Left lobe of liver (tissue), 2 donors: Measurements from ENCODE around the gene CDC42EP1. TPM values are rescaled to one million over a fixed set of nuclear protein-coding genes. Genes with fewer than 3 reads are reported as not detected.
"Not testable (repeated sequence)": the region's sequence is repeated elsewhere in the genome, so short reads cannot be mapped to it uniquely, and the experiment has no call there.

Source experiments
- ATAC-seq: fragments of 200-7000 bp; cut with Tn5 transposase; one replicate; pipeline ENCODE4 v1.9.1; 2020; ENCODE audit warnings: mild to moderate bottlenecking, moderate library complexity
- DNase-seq: peaks from one replicate; pipeline ENCODE4 v3.0.0-alpha.2; 2020; ENCODE audit warnings: low spot score
- total RNA-seq: library from RNA; stranded (reverse); gene quantifications from one replicate; pipeline ENCODE4 v1.2.1, GENCODE V29; 2021
- donor health status: DM: no; HTN: no; CAD: no; lungs with moderate emphysema.
- donor health status: DM: no; HTN: yes; CAD: no.

The CDC42EP1 gene
- total RNA-seq, 1 donor from 2014 or later, result 38.9 TPM

DNA sequence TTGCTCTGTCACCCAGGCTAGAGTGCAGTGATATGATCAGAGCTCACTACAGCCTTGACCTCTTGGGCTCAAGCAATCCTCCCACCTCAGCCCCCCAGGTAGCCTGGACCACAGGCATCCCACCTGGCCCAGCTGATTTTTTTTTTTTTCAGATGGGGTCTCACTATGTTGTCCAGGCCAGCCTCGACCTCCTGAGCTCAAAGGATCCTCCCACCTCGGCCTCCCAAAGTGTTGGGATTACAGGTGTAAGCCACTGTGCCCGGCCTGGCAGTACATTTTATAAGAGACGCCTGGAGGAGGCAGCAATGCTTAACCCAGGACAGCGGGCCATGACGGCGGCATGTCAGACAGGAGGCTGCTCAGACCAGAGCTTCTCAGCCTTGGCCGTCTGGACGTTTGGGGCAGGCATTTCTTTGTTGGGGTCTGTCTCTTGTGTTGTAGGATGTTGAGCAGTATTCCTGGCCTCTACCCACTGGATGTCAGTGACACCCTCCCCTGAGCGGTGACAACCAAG lies 15.3 kb downstream of the CDC42EP1 start:
- DNase-seq, result no peak
- no peak for ATAC-seq

DNA sequence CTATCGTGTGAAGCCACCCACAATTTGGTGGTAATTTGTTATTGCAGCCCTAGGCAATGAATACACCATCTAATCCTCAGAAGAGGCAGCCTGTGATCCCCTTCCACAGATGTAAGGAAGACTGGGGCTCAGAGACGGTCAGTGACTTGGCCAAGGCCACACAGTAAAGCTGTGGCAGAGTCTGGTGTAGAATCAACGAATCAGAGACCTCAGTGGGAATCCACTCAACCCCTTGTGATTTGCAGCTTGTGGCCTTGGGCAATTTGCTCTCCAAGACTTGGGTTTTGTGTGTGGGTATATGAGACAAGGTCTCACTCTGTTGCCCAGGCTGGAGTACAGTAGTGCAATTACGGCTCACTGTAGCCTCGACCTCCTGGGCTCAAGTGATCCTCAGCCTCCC lies 17.7 kb downstream of the CDC42EP1 start:
- ATAC-seq (no peak), DNase-seq (no peak)

DNA sequence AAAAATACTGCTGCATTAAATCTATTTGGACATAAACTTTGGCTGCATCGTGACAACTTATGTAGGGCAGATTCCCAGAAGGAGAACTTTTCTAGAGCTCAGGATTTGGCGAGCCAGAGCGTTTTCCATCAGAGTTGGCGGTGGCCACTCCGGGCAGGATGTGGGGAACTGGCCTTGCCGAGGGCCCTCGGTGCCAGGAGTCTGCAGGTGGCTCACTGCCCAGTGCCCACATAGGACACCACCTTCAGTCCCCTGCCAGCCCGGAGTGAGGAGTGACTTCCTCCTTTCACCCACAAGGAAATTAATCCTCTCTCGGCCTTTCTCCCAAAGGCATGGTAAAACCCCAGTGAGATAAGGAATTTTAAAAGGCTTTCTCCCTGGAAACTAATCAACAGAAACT lies 21.2 kb downstream of the CDC42EP1 start:
- DNase-seq, result peak; percentile 80
- peak; percentile 89 for ATAC-seq

DNA sequence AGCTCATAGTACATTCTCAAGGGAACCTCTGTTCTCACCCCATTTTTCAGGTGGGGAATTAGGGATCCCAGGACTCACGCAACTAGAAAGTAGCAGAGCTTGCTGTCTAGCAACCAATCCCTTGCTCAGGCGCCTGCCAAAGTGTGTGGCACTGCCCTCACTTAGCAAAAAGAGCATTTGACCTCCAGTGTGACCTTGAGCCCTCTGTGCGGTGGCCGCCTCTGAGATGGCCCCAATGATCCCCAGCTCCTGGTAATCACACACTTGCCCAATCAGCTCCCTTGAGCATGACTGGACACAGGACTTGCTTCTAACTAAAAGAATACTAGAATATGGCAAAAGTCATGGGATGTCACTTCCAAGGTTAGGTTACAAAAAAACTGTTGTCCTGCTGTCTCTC lies 22.2 kb downstream of the CDC42EP1 start:
- ATAC-seq, result no peak
- DNase-seq, result no peak

DNA sequence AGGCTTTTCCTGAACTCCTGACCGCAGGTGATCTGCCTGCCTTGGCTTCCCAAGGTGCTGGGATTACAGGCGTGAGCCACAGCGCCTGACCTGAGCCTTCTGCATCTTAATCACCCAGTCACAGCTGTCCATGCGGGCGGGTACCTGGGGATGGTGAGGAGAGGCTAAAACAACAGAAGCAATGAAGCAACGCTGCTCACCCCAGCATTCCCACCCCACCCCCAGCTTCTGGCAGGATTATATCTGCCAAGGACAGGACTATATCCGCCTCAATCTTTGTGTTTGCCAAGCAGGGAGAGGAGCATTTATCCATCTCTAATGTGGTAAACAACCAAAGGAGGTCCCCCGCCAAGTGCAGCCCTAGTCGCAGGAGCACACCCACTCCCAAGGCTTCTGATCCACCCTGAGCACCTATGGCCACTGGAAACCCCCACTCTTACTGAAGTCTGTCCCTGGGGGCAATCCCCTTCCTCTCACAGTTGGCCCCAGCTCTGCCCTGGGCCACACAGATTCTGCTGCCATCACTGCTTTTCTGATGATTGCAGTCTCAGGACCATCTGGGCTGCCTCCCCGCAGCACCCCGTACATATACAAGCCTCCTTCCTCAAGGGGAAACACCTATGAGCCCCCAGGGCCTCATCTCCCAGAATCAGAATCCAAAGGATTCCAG lies 28.4 kb downstream of the CDC42EP1 start:
- ATAC-seq (peak; percentile 37), DNase-seq (no peak)

DNA sequence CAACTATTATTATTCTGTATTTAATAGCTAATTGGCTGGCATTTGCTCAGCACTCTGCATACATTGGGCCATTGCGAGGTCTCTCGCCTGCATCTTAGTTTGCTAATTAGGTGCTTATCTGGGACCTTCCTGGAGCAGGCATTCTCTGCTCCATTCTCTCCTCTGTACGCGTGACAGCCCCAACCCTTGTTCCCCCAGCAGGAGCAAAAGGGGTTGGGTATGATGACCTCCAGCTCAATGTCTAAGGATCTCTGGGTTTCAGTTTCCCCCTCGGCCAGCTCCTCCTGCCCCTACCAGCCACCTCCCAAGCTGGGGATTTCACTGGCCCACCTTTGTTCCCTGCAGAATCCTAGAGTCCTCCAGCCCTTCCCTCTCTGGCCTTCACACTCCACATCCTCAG lies 29.4 kb downstream of the CDC42EP1 start:
- DNase-seq (no peak), ATAC-seq (no peak)

DNA sequence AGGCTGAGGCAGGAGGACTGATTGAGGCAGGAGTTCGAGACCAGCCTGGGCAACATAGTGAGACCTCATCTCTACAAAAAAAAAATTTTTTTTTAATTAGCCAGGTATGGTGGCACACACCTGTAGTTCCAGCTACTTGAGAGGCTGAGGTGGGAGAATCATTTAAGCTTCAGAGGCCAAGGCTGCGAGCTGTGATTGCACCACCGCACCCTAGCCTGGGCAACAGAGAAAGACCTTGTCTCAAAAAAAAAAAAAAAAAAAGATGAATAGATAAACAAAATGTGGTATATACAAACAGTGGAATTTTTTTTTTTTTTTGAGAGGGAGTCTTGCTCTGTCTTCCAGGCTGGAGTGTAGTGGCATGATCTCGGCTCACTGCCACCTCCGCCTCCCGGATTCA lies 30.8 kb downstream of the CDC42EP1 start:
- DNase-seq, ATAC-seq: not testable (repeated sequence)

DNA sequence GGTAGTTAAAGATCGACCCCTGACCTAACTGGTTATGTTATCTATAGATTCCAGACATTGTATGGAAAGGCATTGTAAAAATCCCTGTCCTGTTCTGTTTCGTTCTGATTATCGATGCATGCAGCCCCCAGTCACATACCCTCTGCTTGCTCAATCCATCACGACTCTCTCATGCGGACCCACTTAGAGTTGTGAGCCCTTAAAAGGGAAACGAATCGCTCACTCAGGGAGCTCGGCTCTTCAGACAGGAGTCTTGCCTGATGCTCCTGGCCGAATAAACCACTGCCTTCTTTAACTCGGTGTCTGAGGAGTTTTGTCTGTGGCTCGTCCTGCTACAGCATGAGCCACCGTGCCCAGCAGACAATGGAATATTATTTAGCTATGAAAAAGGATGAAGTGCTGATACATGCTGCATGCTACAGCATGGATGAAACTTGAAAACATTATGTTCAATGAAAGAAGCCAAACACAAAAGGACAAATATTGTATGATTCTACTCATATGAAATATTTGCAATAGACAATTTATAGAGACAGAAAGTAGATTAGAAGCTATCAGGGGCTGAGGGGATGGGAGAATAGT lies 31.6 kb downstream of the CDC42EP1 start:
- ATAC-seq (no peak), DNase-seq (no peak)

DNA sequence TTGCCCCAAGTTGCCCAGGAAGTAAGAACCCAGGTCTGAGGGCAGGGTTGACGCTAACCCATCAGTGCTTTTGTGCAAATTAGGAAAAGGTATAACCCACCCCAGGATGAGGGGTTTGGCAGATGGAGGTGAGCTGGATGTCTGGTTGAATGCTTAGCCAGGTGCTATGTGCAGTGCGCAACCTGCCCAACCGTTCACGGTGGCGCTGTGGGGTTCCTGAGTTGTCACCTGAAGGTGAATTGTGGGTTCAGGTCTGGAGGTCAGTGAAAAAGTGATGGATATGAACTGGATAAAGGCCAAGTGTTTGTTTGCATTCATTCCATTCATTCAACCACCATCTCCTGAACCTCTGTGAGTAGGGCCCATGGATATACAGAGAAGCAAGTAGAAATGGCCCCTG lies 34.0 kb downstream of the CDC42EP1 start:
- DNase-seq (no peak), ATAC-seq (no peak)

DNA sequence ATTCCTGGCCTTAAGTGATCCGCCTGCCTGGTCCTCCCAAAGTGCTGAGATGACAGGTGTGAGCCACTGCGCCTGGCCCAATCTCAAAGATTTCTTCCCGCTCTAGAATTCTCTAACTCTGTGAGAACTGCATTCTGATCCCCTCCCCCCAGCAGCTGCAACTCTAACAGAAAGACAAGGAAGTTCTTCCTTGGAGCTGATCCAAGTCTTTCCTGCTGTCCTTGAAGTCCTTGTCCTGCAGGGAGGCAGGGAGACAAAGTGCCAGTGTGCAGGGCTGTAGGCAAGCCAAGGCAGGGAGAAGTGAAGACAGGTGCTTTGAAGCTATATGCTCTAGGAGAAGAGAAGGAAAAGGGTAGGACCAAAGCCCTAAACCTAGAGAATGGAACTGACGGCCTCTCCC lies 38.9 kb downstream of the CDC42EP1 start:
- no peak for ATAC-seq
- no peak for DNase-seq

DNA sequence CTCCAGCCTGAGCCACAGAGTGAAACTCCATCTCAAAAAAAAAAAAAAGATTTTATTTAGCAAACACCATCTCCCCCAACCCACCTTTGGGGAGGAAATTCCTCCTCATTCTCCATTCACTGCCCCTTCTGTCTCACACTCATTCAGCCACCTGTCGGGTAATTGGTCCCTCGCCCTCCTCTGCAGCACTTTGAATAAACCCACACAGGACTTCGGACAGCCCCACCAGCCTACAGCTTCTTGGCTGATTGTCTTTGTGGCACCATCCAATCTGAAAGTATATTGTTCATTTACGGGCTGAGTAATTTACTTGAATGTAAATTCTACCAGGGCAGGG lies 40.9 kb downstream of the CDC42EP1 start:
- DNase-seq, result no peak
- ATAC-seq, result peak; percentile 17

DNA sequence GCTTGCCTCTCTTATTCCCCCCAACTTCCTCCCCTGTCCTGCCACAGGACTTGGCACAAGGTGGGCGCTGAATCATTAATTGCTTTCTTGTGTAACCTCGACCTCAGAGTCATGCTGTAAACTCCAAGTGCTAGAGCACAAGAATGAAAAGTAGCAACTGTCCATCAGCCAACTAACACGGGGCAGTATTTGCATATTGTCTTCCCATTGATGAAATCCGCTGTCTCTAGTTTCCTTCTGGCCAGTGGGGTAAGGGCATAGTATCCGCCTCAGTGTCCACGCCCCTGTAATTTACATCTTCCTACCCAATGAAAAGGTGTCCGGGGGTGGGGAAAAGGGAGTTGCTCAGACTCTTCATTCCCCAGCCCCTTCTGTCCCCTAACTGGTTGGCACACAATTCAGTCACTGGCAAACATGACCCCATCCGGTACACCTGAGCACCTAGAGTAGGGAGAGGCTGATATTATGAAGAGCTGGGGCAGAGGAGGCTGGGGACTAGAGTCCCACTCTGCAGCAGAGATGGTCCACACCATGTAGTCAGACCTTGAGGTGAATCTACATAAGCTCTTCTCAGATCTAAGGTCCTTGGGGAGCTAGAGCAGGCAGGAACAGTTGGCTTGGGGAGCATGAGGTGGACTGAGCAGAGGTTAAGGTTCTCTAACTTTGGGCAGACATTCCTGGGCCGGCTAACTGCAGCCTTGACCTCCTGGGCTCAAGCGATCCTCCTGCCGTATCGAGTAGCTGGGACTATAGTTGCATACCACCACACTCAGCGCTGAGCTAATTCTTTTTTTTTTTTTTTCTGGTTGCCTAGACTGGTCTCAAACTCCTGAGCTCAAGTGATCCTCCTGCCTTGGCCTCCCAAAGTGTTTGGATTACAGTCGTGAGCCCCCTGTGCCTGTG lies 41.5 kb downstream of the CDC42EP1 start:
- peak; percentile 89 for ATAC-seq
- DNase-seq, result peak; percentile 80

DNA sequence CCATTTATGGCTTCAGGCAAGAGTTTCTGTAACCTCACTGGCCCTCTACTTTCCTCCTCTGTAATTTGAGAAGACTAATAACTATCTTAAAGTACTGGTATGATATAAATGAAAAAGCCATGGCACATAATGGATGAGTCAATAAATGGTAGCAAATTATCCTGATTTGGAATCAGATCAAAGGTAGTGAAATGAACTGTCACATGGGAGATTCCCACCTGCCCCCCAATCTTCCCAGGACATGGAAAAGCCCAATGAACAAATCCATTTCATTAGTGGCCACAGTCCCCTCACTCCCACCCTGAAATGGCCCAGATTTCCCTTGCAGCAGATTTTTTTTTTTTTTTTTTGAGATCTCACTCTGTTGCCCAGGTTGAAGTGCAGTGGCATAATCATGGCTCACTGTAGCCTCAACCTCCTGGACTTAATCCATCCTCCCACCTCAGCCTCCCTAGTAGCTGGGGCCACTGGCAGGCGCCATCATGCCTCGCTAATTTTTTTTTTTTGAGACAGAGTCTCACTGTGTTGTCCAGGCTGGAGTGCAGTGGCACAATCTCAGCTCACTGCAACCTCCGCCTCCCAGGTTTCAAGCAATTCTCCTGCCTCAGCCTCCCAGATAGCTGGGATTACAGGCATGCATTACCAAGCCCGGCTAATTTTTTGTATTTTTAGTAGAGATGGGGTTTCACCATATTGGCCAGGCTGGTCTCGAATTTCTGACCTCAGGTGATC lies 42.4 kb downstream of the CDC42EP1 start:
- ATAC-seq, DNase-seq: not testable (repeated sequence)

DNA sequence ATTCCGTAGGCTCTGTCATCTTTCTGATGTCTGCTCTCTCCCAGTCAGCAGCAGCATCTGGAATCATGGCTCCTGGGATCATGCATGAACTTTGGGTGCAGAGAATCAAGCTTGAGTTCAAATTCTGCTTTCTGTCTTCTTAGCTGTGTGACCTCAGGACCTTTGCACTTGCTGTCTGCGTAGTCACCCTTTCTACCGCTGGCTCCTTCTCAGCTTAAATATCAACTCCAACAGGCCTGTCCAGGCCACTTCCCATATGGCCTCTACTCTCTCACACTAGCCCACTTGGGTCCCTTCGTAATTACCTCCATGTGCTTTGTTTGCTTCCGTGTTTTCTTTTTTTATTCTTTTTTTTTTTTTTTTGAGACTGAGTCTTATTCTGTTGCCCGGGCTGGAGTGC lies 43.8 kb downstream of the CDC42EP1 start:
- DNase-seq, result no peak

DNA sequence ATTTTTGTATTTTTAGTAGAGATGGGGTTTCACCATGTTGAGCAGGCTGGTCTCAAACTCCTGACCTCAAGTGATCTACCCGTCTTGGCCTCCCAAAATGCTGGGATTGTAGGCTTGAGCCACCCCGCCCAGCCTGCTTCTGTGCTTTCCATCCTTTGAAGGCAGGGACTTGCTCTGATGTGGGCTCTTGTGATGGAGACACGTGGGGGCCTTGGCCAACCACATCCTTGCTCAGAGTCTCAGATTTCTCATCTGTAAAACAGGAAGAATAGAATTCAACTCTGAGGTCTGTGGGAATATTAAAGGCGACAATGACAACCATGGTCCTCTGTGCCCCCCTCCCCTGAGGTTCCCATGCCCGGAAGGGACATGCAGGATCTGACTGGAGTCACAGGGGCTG lies 44.6 kb downstream of the CDC42EP1 start:
- ATAC-seq (no peak), DNase-seq (no peak)

More for the DNA sequence above, 43.8 kb downstream of the CDC42EP1 start:
- no peak for ATAC-seq

DNA sequence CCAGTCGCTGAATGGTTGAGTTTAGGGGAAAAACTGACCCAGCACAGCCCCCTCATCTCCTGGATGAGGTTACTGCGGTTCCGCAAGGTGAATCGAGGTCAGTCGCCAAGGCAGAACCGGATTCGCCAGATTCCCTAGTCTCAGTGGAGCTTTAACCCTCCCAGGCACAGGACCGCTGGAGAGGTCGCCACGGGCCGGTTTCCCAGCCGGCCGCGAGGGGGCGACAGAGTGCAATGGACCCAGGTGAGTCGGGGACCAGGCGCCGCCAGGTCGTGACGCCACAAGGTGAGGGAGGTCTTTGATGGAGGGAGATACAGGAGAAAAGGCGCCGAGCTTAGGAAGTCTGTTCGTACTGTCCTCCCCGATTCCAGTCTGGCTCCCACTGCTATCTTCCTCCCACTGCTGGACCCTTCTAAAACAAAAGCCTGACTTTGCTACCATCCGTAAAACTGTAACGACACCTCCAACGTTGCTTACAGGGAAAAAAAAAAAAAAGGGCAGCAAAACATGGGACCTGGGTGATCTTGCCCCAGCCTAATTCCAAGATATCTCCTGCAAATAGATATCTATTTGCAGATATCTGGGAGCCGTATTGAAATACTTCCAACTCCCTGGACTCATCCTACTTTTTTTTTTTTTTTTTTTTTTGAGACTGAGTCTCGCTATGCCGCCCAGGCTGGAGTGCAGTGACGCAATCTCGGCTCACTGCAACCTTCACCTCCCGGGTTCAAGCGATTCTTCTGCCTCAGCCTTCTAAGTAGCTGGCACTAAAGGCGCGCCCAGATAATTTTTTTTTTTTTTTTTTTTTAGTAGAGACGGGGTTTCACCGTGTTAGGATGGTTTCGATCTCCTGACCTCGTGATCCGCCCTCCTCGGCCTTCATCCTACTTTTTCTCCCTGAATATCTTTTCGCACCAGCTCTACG lies 47.0 kb downstream of the CDC42EP1 start:
- ATAC-seq, result peak; percentile 65
- peak; percentile 90 for DNase-seq

DNA sequence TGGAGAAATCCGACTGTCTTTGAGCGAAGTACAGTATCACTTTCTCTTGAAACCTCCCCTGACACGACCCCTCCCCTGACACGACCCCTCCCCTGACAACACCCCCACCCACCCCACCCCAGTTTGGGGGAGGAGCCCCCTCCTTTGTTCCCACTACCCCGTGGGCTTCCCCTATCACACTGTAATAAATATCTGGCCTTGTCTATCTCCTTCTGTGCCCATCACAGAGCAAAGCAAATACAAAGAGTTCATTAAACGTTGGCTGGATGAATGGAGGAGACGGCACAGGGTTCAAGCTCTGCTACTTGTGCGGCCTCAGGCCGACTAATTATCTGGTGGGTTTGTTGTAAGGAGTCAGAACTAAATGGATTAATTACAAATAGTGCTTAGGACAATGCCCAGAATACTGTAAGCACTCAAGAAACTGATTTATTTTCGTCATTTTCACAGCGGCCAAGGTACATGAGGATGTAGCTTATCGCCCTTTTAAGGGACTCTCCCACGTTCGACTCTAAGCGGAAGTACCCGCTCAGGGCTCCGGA lies 47.7 kb downstream of the CDC42EP1 start:
- DNase-seq, result no peak
- peak; percentile 3 for ATAC-seq

DNA sequence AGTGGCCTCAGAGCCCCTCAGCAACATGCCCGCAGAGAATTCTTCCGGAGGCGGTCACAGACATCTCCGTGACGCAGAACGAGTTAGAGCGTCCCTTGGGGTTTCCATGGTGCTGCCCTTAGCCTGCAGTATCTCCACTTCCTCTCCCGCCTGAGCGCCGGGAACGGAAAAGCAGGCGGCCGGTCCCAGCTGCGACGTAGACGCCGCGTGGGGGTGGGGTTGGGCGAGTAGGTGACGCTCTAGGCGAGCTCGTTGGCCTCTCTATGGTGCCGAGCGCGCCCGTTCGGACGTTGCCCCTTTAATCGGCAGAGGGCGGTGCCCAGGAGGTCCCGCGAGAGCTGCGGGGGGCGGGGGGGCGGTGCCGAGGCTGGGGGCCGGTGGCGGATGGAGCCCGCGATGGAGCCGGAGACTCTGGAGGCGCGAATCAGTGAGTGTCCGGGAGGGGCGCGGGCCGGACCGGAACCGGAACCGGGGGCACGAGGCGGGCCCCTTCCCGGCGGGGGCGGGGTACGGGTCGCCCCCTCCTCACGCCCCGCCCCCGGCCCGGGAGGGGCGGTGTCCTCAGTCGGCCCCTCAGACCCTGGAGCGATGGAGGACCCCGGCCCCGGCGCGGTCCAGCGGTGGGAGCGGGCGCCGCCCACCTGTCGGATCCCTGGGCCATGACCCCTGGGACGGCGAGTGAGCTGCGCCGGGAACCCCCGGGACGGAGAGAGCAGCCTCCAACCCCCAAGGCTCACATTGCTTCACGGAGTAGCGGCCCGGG lies 48.4 kb downstream of the CDC42EP1 start, which contains the start of gene GGA1:
TSS of gene GGA1 (plus strand) at position 358 of the 763 bp plus-strand sequence. CDS start at position 385, 27 bp downstream.
- DNase-seq, result peak; percentile 96

More for the DNA sequence above, 48.4 kb downstream of the CDC42EP1 start, which contains the start of gene GGA1:
- peak; percentile 89 for ATAC-seq
